CD4-positive, alpha-beta T cell treated with Interleukin-4 for 4 hours (primary cell): ENCODE results near the gene ZNF217.
A peak's percentile ranks its signal among the peaks of the same experiment; 100 is the strongest.
"Not testable (repeated sequence)": the region's sequence is repeated elsewhere in the genome, so short reads cannot be mapped to it uniquely, and the experiment has no call there.

ENCODE experiments used
- DNase-seq: peaks from one replicate; pipeline ENCODE4 v3.0.0-alpha.2; 2020

ZNF217 gene

DNA sequence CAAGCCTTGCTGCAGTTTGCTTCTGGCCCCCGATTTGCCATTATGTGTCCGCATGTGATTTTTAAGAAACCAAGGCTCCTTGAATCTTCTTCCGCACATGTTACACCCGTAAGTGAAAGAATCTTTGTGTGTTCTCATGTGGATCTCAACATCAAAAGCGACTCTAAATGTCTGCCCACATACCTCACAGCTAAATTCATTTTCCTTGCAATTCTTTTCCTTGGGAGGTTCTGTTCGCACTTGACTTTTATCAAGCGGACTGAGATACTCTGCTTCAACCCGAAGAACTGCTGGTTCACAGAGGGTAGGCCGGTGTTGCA, 11.4 kb downstream of the ZNF217 start:
- no peak for DNase-seq

DNA sequence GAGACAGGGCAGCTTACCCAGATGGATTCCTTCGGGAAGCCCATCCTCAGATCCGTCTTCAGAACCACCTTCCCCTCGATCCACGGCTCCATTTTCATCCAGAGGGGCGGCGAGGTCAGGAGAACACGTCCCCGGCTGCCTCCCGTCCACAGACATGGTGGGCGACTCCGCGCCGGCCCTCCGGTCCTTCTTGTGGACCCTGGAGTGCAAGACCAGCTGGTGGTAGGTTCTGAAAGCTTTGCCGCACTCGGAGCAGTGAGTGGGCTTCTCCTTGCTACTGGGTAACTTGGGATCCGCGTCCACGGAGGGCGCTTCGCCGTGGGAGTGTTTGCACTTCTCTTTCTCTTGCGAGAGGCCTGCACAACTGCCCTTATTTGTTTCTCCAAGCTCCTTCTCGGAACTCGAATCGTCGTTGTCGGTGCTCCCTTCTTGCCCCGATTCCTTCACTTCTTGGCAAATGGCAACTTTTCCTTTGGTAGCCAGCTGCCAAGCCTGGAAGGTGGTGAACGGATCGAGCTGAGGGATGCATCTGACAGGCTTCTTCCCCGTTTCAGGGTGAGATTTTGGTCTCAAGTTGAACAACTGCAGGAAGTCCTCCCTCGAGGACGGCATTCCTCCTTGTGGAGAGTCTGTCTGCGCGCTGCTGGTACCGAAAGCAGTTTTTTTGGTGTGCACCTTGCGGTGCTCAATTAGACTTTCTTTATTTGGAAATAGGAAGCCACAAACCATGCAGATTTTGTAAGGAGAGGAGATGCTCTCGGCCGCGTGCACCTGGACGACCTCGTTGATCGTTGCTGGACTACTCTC, 12.0 kb downstream of the ZNF217 start:
- DNase-seq, result no peak

DNA sequence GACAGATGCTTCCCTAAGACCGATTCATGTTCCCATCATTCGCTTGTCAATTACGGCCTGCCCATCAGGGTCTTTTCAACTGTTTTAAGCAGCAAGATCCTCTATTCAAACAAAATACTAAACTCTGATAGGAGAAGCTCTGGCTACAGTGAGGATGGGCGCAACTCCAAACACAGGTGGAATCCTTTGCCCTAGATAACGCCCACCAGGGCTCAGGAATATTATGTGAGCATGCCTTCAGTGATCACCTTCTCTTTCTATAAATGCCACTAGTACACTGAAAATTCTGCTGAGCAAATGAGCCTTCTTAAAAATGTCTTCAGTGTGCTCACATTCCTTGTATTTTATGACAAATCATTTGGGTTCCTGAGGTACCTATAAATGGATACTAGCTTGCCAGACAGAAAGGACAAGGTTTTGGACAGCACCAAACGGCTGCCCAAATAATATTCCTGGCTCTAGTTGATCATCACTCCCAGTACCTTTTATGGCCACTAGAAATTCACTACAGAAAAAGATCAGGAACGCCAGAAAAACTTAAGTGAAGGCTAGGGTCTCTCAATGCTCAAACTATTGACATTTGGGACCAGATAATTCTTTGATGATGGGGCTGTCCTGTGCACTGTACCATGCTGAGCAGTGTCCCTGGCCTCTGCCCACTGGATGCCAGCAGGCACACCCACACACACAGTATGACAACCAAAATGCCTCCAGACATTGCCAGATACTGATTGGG, 13.1 kb downstream of the ZNF217 start:
- DNase-seq, result no peak

- peak; percentile 72 for DNase-seq
These were observed 13.9 kb downstream of the ZNF217 start for GRCh38 chr20:53579581-53580375.

DNA sequence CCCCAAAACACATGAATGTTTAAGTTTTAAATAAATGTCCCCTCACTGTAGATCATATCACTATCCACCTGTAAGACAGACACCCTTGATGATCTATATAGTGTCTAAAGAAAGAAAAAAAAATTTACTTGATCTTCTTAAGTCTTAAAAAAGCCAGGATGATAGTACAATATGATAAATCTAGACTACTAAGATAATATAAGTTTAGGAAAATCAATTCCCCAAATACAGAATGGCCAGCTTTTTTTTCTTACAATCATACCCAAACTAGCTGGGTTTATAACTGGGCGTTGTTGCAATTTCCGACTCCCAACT, 14.4 kb downstream of the ZNF217 start:
- no peak for DNase-seq

DNA sequence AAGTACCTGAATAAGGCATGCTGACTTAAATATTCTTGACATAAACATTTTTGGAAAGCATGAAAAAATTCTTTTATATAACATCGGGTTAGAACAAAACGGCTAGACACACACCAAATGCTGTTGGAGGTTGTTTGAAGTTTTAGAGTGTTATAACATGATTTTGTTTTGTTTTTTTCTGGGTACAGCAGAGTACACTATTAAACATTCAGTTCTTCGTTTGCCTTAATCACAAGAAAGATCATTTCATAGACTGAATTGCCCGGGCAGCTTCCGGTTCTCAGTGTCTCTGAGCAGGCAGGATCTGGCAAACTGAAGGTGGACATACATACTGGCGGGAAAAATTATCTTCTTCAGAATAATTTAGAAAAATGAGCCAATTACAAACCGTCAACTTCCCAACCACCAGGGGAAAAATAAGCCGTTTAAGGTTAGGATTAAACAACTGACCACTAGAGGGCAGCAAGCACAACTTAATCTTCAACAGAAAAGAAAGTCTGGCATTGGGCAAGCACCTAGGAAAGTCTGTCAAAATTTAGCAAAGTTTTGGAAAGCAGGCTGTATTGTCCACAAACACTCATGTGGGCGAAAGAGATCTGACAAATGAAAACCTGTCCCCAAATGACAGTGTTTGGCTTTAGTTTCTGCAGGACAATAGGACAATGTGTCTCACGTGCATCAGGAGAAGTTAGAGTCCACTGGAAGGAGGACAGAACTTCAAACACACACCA, 15.0 kb downstream of the ZNF217 start:
- peak; percentile 85 for DNase-seq

- DNase-seq, result no peak
These were observed 16.9 kb downstream of the ZNF217 start for GRCh38 chr20:53576586-53577318.

- DNase-seq, result no peak
These were observed 17.5 kb downstream of the ZNF217 start for GRCh38 chr20:53576195-53576580.

DNA sequence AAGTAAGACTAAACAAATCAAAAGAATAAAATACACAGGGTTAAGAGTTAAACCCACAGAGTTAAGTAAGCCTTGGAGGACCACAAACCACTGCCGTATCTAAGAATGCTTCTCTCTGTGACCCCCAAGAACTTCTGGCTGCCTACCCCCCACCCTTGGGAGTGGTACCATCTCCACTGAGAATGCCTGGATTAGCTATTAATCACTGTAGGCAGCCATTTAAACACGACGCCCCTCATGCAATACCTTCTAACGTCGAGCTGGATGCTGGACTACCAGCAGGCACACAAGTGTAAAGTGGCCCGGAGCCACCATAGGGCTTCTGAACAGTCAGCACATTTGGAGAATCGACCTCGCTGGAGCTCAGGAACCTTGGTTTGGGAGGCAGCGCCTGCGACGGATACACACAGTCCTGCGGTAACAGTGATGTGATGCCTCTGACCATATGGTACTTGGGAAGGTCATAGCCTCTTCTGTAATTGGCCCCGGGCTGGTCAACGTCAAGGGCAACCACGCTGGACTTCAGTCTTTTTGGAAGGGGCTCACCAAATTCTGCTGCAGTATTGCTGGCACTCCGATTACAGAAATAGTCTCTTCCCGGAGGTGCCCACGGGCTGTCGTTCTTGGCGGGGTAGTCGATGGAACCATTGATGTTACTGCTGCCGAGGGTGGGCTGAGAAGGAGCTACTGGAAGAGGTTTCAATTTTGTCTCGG, 18.0 kb downstream of the ZNF217 start:
- no peak for DNase-seq

GRCh38 chr20:53574819-53575218, 18.8 kb downstream of the ZNF217 start:
- no peak for DNase-seq

DNA sequence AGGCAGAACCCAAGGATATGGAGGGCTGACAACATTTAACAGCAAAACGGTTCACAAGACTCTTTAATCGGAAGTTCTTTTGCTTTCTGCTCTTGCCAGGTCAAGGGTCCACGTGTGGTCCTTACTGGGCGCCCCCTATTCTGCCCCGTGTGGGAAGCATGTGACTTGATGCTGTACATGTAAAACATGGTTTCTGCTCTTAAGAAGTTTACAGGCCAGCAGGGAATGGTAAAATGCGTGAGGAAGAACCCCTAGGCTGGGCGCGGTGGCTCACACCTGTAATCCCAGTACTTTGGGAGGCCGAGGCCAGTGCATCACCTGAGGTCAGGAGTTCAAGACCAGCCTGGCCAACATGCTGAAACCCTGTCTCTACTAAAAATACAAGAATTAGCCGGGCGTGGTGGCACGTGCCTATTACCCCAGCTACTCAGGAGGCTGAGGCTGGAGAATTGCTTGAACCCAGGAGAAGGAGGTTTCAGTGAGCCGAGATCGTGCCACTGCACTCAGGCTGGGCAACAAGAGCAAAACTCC, 19.3 kb downstream of the ZNF217 start:
- no peak for DNase-seq

DNA sequence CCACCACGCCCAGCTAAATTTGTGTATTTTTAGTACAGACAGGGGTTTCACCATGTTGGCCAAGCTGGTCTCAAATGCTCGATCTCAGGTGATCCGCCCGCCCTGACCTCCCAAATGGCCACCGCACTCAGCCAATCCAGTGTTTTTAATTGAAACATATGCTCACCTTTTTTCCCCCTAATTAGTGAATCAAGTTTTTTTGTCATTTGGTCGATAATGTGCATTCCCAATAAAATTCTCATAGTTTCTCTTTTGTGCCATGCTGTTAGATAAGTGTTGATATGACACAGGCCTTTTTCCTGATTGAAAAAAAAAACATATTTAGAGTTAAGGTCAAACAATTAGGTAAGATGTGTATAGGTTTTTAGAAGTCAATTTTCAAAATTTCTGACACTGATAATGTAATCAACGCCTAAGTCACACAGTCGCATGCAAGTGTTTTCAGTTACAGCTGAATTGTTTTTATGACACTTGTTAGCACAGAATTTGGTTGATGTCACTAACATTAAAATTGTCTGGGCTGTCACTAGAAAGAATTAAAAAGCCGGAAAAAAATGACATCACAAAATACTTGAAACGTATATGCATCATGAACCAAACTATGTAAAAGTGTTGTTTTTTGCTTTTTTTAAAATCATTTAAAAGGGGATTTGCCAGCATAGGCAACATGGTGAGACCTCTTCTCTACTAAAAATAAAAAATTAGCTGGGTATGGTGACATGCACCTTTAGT, 21.9 kb downstream of the ZNF217 start:
- DNase-seq, result no peak

- no peak for DNase-seq
These were observed 23.0 kb downstream of the ZNF217 start for GRCh38 chr20:53570446-53571276.

GRCh38 chr20:53569606-53570307, 23.9 kb downstream of the ZNF217 start:
- DNase-seq, result no peak

GRCh38 chr20:53569005-53569404, 24.6 kb downstream of the ZNF217 start:
- no peak for DNase-seq

GRCh38 chr20:53568351-53568750, 25.3 kb downstream of the ZNF217 start:
- DNase-seq, result no peak

GRCh38 chr20:53567379-53567917, 26.2 kb downstream of the ZNF217 start:
- DNase-seq, result no peak

- DNase-seq, result not testable (repeated sequence)
These were observed 27.0 kb downstream of the ZNF217 start for GRCh38 chr20:53566623-53567022.

GRCh38 chr20:53565254-53565653, 28.4 kb downstream of the ZNF217 start:
- no peak for DNase-seq
